ENCODE data around the gene FTO. TPM values are rescaled to one million over a fixed set of nuclear protein-coding genes. Genes with fewer than 3 reads are reported as not detected.
A peak's percentile ranks its signal among the peaks of the same experiment; 100 is the strongest.

The FTO gene
- total and polyA plus RNA-seq, 2 of the 13 experiments (the other 11 are each of a cell fraction or from before 2014, with no cell fraction given) = 41.6 to 55.8 TPM

- TF ChIP-seq ZSCAN22 (CRISPR knock-in tag; IDR thresholded peaks at IDR 0.05) (no peak), PPARG (CRISPR knock-in tag; conservative IDR thresholded peaks at IDR 0.05) (peak; percentile 37; the same call in 1 of the 2 replicates), SNAPC2 (CRISPR knock-in tag; IDR thresholded peaks at IDR 0.05) (no peak), KIAA2018 (CRISPR knock-in tag; IDR thresholded peaks at IDR 0.05; ENCODE audit: borderline replicate concordance) (no peak), E2F2 (CRISPR knock-in tag; IDR thresholded peaks at IDR 0.05; ENCODE audit: borderline replicate concordance) (no peak), ETV5 (CRISPR knock-in tag; IDR thresholded peaks at IDR 0.05; ENCODE audit: borderline replicate concordance) (0 out of 2 replicates have a peak, but pooled peaks have one; percentile 13), GMEB1 (CRISPR knock-in tag; IDR thresholded peaks at IDR 0.05; ENCODE audit: borderline replicate concordance) (peak; percentile 13), ZNF660 (CRISPR knock-in tag; IDR thresholded peaks at IDR 0.05; ENCODE audit: borderline replicate concordance, low read depth) (no peak), ZNF766 (CRISPR knock-in tag; IDR thresholded peaks at IDR 0.05; ENCODE audit: borderline replicate concordance) (peak; percentile 79; the same call in 1 of the 2 replicates), CERS6 (CRISPR knock-in tag; IDR thresholded peaks at IDR 0.05) (no peak), MED1 (CRISPR knock-in tag; IDR thresholded peaks at IDR 0.05) (peak; percentile 95), KLF12 (CRISPR knock-in tag; IDR thresholded peaks at IDR 0.05; ENCODE audit: borderline replicate concordance) (peak; percentile 63; the same call in 1 of the 2 replicates), ZNF275 (CRISPR knock-in tag; IDR thresholded peaks at IDR 0.05; ENCODE audit: borderline replicate concordance) (no peak; the same call in 1 of the 2 replicates), TBP (CRISPR knock-in tag; IDR thresholded peaks at IDR 0.05) (no peak)
Measured at GRCh38 chr16:54180421-54181359, 476.7 kb downstream of the FTO start (continued).
